ENCODE results near the gene STRN4. TPM values are rescaled to one million over a fixed set of nuclear protein-coding genes. Genes with fewer than 3 reads are reported as not detected.

Gene STRN4, protein sequence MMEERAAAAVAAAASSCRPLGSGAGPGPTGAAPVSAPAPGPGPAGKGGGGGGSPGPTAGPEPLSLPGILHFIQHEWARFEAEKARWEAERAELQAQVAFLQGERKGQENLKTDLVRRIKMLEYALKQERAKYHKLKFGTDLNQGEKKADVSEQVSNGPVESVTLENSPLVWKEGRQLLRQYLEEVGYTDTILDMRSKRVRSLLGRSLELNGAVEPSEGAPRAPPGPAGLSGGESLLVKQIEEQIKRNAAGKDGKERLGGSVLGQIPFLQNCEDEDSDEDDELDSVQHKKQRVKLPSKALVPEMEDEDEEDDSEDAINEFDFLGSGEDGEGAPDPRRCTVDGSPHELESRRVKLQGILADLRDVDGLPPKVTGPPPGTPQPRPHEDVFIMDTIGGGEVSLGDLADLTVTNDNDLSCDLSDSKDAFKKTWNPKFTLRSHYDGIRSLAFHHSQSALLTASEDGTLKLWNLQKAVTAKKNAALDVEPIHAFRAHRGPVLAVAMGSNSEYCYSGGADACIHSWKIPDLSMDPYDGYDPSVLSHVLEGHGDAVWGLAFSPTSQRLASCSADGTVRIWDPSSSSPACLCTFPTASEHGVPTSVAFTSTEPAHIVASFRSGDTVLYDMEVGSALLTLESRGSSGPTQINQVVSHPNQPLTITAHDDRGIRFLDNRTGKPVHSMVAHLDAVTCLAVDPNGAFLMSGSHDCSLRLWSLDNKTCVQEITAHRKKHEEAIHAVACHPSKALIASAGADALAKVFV
- total RNA-seq: 10 to 100 TPM; 33.6 to 92.3 (median 64.7) TPM

DNA sequence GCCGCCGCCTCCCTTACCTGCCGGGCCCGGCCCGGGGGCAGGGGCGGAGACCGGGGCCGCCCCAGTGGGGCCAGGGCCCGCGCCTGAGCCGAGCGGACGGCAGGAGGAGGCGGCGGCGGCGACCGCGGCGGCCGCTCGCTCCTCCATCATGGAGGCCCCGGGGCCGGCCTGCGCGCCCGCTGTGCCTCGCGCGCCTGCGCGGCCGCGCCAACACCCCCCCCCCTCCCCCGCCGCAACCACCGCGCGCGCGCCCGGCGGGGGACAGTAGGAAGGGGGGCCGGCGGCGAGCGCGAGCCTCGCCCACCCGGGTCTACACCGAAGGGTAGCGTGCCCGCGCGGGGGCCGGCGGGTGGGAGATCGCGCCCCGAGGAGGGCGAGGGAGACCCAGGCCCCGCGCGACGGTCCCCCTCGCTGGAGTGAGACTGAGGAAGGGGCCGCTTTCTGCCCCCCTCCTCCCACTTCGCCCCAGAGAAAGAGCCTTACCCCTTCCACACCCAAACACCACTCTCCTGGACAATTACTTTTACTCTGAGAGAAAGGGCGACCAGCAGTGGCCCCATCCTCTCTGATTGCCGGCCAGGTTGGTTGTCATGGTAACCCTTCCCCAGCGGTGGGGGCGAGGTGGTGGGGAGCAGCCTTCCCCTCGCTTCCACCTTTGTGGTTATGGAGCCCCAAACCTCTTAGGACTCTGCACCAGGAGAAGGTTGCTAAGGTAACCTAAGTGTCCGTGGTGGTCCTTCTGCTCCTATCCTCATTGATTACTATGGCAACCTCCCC is at the start of gene STRN4:
TSS of gene STRN4 (minus strand) at position 170 of the 777 bp plus-strand sequence. CDS start at position 150, 20 bp downstream.
- DNase-seq (ENCODE audit: low spot score) (no peak), ATAC-seq (ENCODE audit: low FRiP score) (peak; percentile 67)
- TF ChIP-seq, protein P1, sequence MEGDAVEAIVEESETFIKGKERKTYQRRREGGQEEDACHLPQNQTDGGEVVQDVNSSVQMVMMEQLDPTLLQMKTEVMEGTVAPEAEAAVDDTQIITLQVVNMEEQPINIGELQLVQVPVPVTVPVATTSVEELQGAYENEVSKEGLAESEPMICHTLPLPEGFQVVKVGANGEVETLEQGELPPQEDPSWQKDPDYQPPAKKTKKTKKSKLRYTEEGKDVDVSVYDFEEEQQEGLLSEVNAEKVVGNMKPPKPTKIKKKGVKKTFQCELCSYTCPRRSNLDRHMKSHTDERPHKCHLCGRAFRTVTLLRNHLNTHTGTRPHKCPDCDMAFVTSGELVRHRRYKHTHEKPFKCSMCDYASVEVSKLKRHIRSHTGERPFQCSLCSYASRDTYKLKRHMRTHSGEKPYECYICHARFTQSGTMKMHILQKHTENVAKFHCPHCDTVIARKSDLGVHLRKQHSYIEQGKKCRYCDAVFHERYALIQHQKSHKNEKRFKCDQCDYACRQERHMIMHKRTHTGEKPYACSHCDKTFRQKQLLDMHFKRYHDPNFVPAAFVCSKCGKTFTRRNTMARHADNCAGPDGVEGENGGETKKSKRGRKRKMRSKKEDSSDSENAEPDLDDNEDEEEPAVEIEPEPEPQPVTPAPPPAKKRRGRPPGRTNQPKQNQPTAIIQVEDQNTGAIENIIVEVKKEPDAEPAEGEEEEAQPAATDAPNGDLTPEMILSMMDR (IDR thresholded peaks at IDR 0.05): no peak

DNA sequence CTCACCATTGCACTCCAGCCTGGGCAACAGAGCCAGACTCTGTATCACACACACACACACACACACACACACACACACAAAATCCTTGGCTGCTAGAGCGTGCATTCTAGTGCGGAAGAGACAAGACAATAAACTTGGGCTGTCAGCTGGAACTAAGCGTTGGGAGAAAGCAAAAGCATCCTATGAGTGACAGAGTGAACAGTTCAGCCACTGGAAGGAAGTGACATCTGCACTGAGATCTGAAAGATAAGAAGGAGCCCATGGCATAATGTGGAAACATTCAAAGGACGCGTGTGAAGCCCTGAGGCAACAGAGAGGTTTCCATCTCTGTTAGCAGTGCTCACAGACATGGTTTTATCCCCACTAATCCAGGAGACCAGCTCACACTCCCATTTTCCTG is 45.7 kb upstream of the STRN4 start:
- ATAC-seq (ENCODE audit: low FRiP score) (no peak), DNase-seq (ENCODE audit: low spot score) (no peak)
- TF ChIP-seq, protein P1 (IDR thresholded peaks at IDR 0.05): no peak

DNA sequence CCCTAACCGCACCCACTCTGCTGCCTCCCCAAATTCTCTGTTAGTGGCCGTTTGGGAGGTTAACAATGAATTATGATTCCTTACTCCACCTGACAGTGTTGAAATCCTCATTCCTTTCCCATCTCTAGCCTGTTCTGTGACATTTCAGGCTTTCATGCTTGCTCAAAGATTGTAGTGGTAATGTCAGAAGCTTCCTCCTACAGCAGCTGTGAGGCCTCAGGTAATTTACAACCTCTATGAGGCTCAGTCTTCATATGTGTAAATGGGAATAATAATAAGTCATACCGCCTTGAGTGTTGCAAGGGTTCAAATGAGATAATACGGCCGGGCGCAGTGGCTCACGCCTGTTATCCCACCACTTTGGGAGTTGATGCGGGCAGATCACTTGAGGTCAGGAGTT is 43.1 kb upstream of the STRN4 start:
- ATAC-seq (ENCODE audit: low FRiP score): no peak
- DNase-seq (ENCODE audit: low spot score): no peak
- TF ChIP-seq, protein P1 (IDR thresholded peaks at IDR 0.05): no peak

DNA sequence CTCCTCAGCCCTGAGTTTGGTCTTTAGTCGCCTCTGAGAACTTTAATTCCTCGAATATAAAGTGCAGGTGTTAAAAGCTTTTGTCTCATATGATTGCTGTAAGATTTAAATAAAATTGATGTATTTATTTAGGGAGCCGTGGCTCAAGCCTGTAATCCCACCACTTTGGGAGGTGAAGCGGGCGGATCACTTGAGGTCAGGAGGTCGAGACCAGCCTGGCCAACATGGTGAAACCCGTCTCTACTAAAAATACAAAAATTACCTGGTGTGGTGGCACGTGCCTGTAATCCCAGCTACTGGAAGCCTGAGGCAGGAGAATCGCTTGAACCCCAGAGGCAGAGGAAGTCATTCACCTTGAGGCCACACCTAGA is 42.7 kb upstream of the STRN4 start:
- TF ChIP-seq, protein P1 (IDR thresholded peaks at IDR 0.05): no peak
- ATAC-seq (ENCODE audit: low FRiP score) (no peak), DNase-seq (ENCODE audit: low spot score) (no peak)

DNA sequence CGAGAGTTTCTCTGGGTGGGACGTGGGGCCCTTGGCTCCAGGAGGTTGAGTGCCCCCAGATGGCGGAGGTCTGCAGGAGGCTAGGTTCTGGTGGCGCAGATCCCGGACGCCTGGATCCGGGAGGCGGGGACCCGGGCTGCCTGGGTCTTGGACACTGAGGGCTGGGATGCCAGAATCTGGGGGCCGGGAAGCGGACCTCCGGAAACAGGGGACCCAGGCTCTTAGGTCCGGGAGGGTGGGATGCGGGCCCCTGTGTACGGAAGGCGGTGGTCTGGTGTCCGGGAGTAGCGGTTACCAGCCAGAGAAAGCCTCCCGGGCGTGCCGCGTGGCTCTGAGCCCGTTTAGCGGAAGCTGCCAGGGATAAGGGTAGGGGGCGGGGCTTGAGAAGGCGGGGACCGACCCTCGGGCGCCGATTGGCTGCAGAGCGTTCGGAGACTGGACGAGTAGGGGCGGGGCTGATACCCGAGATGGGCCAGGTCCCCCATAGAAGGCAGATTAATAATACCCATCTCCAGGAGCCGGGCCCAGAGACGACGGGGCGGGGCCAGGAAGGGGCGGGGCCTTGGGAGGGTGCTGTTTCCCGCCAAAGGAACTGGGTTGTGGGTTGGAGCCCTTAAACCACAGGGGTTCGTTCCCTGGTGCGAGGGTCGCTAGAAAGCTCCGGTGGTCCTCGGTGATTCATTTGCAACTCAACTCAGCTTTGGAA is 42.2 kb upstream of the STRN4 start, which contains the start of gene SLC1A5:
TSS of gene SLC1A5 (minus strand) at position 333 of the 706 bp plus-strand sequence. CDS start 629 bp downstream, outside the sequence.
- DNase-seq (ENCODE audit: low spot score): peak; percentile 92
- peak; percentile 88 for ATAC-seq (ENCODE audit: low FRiP score)
- TF ChIP-seq, protein P1 (IDR thresholded peaks at IDR 0.05): no peak
